NB4 (cell line): Measurements from ENCODE around the gene TNFRSF18.

ENCODE experiments used
- DNase-seq: peaks from one replicate; pipeline ENCODE4 v3.0.0; 2010; ENCODE audit warnings: low read depth
- H3K4me3 ChIP-seq: one replicate; pipeline ENCODE4 v1.5.1; 2011; ENCODE audit warnings: mild to moderate bottlenecking, low read depth, low read length, moderate library complexity
- MYC ChIP-seq: IDR thresholded peaks from 2 replicates; pipeline ENCODE4 v1.6.1; 2011; ENCODE audit warnings: low read depth, low read length
- POLR2A ChIP-seq: IDR thresholded peaks from 2 replicates; pipeline ENCODE4 v1.6.1; 2011; ENCODE audit warnings: mild to moderate bottlenecking; ENCODE audit not compliant: insufficient read length; ENCODE audit errors: extremely low read depth
- TF ChIP-seq, protein P1 (sequence below): IDR thresholded peaks from 2 replicates; pipeline ENCODE4 v1.6.1; 2011; ENCODE audit warnings: low read depth, low read length
- TF ChIP-seq, protein P2 (sequence below): IDR thresholded peaks from one replicate; pipeline ENCODE4 v1.5.1; 2012; ENCODE audit warnings: low read depth, low read length

Gene TNFRSF18

DNA sequence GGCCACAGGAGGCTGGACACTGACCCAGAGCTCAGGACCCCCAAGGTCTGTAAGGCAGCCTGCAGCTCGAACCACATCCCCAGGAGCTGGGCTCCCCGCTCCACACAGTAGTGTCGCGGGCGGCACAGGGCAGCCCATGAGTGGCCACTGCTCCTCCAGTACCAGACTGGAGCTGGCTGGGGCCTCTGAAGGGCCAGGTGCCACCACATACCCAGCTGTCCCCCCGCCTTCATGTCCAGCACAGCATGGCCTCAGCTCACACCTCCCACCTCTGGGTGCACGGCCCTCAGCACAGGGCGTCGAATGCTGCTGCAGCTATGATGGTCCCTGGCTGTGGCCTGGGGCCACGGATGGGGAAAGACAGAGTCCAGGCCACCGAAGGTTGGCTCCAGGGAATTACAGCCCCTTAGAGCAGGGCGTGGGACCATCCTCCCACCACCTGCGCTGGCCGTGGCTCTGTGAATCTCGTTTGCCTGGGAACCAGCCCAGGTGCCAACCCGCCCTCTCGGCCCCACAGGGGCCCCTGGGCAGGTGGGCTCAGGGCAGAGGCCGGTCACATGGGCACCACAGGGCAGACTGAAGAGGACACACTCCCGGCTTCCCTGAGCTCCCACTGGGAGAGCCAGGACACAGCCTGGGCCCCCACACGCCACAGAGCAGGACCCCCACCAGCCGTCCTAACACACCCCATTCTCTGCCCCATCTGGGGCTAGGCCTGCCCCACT lies 9.7 kb upstream of the TNFRSF18 start:
- no peak for TF ChIP-seq MYC
- TF ChIP-seq, protein P1, sequence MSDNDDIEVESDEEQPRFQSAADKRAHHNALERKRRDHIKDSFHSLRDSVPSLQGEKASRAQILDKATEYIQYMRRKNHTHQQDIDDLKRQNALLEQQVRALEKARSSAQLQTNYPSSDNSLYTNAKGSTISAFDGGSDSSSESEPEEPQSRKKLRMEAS, result no peak
- TF ChIP-seq, protein P2, sequence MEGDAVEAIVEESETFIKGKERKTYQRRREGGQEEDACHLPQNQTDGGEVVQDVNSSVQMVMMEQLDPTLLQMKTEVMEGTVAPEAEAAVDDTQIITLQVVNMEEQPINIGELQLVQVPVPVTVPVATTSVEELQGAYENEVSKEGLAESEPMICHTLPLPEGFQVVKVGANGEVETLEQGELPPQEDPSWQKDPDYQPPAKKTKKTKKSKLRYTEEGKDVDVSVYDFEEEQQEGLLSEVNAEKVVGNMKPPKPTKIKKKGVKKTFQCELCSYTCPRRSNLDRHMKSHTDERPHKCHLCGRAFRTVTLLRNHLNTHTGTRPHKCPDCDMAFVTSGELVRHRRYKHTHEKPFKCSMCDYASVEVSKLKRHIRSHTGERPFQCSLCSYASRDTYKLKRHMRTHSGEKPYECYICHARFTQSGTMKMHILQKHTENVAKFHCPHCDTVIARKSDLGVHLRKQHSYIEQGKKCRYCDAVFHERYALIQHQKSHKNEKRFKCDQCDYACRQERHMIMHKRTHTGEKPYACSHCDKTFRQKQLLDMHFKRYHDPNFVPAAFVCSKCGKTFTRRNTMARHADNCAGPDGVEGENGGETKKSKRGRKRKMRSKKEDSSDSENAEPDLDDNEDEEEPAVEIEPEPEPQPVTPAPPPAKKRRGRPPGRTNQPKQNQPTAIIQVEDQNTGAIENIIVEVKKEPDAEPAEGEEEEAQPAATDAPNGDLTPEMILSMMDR, result no peak
- no peak for TF ChIP-seq POLR2A
- no peak overlapping the region for H3K4me3 ChIP-seq

DNA sequence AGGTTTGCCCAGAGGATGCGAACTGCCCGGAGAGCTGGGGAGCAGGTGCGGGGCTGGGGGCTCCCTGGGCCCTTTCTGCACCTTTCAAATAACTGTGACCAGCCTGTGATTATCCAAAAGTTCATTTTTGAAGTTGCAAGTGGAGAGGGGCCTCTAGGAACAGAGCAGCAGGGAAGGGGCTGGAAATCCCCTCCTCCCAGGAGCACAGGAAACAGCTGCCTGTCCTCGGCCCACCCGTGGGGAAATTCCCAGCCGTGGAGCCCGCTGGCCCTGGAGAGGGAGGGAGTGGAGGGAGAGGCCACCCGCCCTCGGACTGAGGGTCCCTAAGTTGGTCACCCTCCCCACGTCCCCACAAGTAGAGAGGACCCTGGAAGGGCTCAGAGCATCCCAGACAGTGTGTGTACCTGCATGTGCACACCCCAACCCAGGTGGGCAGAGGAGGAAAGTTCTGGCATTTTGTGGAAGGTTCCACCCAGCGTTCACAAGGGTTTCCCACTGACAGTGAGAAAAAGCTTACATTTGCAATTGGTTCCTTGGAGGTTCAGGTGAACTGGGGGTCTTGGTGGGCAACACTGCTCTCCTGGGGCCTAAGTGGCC lies 8.8 kb upstream of the TNFRSF18 start:
- no peak for DNase-seq
- no peak for TF ChIP-seq MYC
- TF ChIP-seq, protein P2, result no peak
- TF ChIP-seq, protein P1, result no peak
- no peak for TF ChIP-seq POLR2A
- H3K4me3 ChIP-seq, result no peak overlapping the region

More for the DNA sequence above, 9.7 kb upstream of the TNFRSF18 start:
- DNase-seq, result no peak

DNA sequence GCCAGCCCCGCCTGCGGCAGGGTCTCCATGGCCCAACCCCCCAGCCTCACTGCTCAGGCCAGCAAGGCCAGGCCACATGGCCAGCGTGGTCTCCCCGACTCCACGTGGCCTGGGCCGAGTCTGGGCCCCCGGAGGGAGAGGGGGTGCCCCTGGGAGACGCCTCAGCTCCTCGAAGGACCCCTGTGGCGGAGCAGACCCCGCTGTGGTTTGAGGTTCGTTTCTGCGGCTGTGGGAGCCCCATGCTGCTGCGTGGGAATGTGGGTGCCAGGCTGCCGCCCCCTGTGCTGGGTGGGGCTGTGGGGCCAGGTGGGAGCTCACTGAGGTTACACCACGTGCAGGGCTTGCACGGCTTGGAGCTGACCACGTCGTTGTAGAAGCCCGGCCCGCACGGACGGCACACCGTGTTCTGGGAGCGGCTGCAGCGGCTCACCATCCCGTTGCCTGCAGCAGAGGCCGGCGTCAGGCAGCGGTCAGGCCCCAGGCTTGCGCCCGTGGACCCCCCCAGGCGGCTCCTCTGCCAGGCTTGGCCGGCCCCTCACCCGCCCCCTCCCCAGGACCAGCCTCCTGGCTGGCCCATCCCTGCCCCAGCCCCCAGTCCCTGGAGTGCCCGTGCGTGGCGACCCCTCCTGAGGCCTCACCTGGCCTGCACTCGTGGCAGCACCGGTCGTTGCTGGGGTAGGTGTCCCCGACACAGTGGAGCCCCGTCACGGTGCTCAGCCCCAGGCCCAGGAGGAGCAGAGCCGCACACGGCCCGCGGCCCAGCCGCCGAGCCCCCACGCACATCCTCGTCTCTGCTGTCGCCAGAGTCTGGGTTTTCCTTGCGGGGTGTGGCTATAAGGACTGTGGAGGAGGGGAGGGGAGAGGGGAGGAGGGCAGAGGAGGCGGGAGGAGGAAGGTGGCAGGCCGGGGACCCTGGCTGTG lies 7.2 kb upstream of the TNFRSF18 start, which contains the start of gene TNFRSF4:
Gene TNFRSF4, minus strand, starts transcription at position 809 of the 921 bp plus-strand sequence. Its CDS starts 26 bp downstream, at position 783.
- DNase-seq, result peak; percentile 75
- TF ChIP-seq, protein P2, result no peak
- TF ChIP-seq POLR2A, result no peak
- TF ChIP-seq, protein P1, result peak; percentile 89
- TF ChIP-seq MYC, result peak; percentile 91
- no peak within 1 kb of the TSS for H3K4me3 ChIP-seq

DNA sequence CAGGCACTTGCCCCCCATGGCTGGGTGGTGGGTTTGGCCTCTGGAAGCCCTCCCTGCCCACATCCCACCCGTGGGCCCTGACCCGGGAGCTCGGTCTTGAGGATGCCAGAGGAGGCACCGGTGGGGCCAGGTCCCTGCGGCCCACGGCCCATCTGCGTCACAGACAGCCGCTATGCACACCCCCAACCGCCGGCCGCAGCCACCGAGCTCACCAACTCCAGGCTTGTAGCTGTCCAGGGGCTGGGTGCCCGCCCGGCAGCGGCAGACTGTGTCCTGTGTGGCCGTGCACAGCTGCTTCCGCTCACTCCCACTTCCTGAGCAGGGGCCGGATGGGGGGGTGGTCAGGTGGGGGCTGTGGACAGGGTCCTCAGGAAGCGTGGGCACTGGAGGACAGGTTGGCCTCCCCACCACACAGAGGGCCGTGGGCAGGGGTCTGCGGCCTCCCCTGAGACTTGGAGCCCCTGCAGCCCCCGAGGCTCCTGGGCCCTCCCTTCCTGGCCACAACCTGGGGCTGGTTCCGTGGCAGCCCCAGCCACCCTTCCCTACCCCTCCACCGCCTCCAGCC lies 6.5 kb upstream of the TNFRSF18 start:
- H3K4me3 ChIP-seq, result no peak overlapping the region
- TF ChIP-seq, protein P1, result peak; percentile 65; the same call in 1 of the 2 replicates
- TF ChIP-seq MYC, result peak; percentile 65; the same call in 1 of the 2 replicates
- no peak for TF ChIP-seq POLR2A
- TF ChIP-seq, protein P2, result no peak
- DNase-seq, result peak; percentile 90
